ENCODE results near the gene IGFL4. TPM values are rescaled to one million over a fixed set of nuclear protein-coding genes. Genes with fewer than 3 reads are reported as not detected.

The IGFL4 gene
- total RNA-seq, 1 donor from 2014 or later = 2.3 TPM

GRCh38 chr19:46040125-46040524 lies 677 bp downstream of the IGFL4 start:
- Histone ChIP-seq H3K4me3 (ENCODE audit: insufficient read depth, low read depth, low read length) (no peak overlapping the region), H3K79me2 (ENCODE audit: insufficient read depth, low read length) (no peaks in the 10 kb centered on the region), H3K27me3 (ENCODE audit: insufficient read depth, low read length) (peaks cover 17% of the 10 kb centered on the region), H3K4me2 (ENCODE audit: low read length) (no peak overlapping the region), H4K20me1 (ENCODE audit: insufficient read depth, low read length) (no peaks in the 10 kb centered on the region), H3K9me3 (ENCODE audit: insufficient read depth, low read depth, low read length) (peaks cover 30% of the 10 kb centered on the region), H3K27ac (ENCODE audit: low read depth, low read length) (no peak overlapping the region), H3K9ac (ENCODE audit: low read length) (no peak overlapping the region), H3K36me3 (ENCODE audit: insufficient read depth, low read length) (no peaks in the 10 kb centered on the region), H3K4me1 (ENCODE audit: insufficient read depth, low read length) (no peaks in the 10 kb centered on the region), H2AFZ (ENCODE audit: low read depth, low read length) (no peak overlapping the region)
- TF ChIP-seq CTCF (IDR thresholded peaks at IDR 0.05; ENCODE audit: insufficient read depth, low read depth, low read length) = no peak
- TF ChIP-seq EZH2 (IDR thresholded peaks at IDR 0.05; ENCODE audit: insufficient read depth, low read length) = no peak
- peaks cover 34% of the 10 kb centered on the region for H3K36me3 Mint-ChIP-seq (ENCODE audit: low read depth, unreplicated experiment)
- H3K27ac Mint-ChIP-seq (ENCODE audit: unreplicated experiment) = no peak overlapping the region
- H3K27me3 Mint-ChIP-seq (ENCODE audit: low read depth, unreplicated experiment) = peaks cover 15% of the 10 kb centered on the region
- no peak for FAIRE-seq
- H3K9me3 Mint-ChIP-seq (ENCODE audit: unreplicated experiment) = peaks cover 34% of the 10 kb centered on the region
- no peaks in the 10 kb centered on the region for H3K4me1 Mint-ChIP-seq (ENCODE audit: low read depth, unreplicated experiment)
- DNase-seq (ENCODE audit: low read depth) = no peak
- H3K4me3 Mint-ChIP-seq (ENCODE audit: unreplicated experiment) = no peak overlapping the region

GRCh38 chr19:46036744-46037128 lies 4.1 kb downstream of the IGFL4 start:
- no peak for TF ChIP-seq EZH2 (IDR thresholded peaks at IDR 0.05; ENCODE audit: insufficient read depth, low read length)

GRCh38 chr19:46035986-46036743 lies 4.6 kb downstream of the IGFL4 start:
- FAIRE-seq (no peak), DNase-seq (ENCODE audit: low read depth) (no peak)
- Histone ChIP-seq H3K9ac (ENCODE audit: low read length) (no peak overlapping the region), H3K4me3 (ENCODE audit: insufficient read depth, low read depth, low read length) (no peak overlapping the region), H3K4me2 (ENCODE audit: low read length) (no peak overlapping the region), H4K20me1 (ENCODE audit: insufficient read depth, low read length) (no peaks in the 10 kb centered on the region), H3K27me3 (ENCODE audit: insufficient read depth, low read length) (peaks cover 21% of the 10 kb centered on the region), H2AFZ (ENCODE audit: low read depth, low read length) (no peak overlapping the region), H3K4me1 (ENCODE audit: insufficient read depth, low read length) (no peaks in the 10 kb centered on the region), H3K79me2 (ENCODE audit: insufficient read depth, low read length) (no peaks in the 10 kb centered on the region), H3K27ac (ENCODE audit: low read depth, low read length) (no peak overlapping the region), H3K36me3 (ENCODE audit: insufficient read depth, low read length) (no peaks in the 10 kb centered on the region), H3K9me3 (ENCODE audit: insufficient read depth, low read depth, low read length) (peaks cover 4% of the 10 kb centered on the region)
- Mint-ChIP-seq H3K9me3 (ENCODE audit: unreplicated experiment) (peaks cover 7% of the 10 kb centered on the region), H3K27ac (ENCODE audit: unreplicated experiment) (no peak overlapping the region), H3K27me3 (ENCODE audit: low read depth, unreplicated experiment) (peaks cover 12% of the 10 kb centered on the region), H3K4me3 (ENCODE audit: unreplicated experiment) (no peak overlapping the region), H3K36me3 (ENCODE audit: low read depth, unreplicated experiment) (peaks cover 23% of the 10 kb centered on the region), H3K4me1 (ENCODE audit: low read depth, unreplicated experiment) (peaks cover 2% of the 10 kb centered on the region)
- TF ChIP-seq EZH2 (IDR thresholded peaks at IDR 0.05; ENCODE audit: insufficient read depth, low read length) (no peak), CTCF (IDR thresholded peaks at IDR 0.05; ENCODE audit: insufficient read depth, low read depth, low read length) (no peak)

More at GRCh38 chr19:46036744-46037128, 4.1 kb downstream of the IGFL4 start:
- no peak for DNase-seq (ENCODE audit: low read depth)
- FAIRE-seq = no peak
- Mint-ChIP-seq H3K9me3 (ENCODE audit: unreplicated experiment) (peaks cover 9% of the 10 kb centered on the region), H3K27ac (ENCODE audit: unreplicated experiment) (no peak overlapping the region), H3K27me3 (ENCODE audit: low read depth, unreplicated experiment) (peaks cover 12% of the 10 kb centered on the region), H3K36me3 (ENCODE audit: low read depth, unreplicated experiment) (peaks cover 26% of the 10 kb centered on the region), H3K4me1 (ENCODE audit: low read depth, unreplicated experiment) (no peaks in the 10 kb centered on the region), H3K4me3 (ENCODE audit: unreplicated experiment) (no peak overlapping the region)
- Histone ChIP-seq H3K9ac (ENCODE audit: low read length) (no peak overlapping the region), H3K9me3 (ENCODE audit: insufficient read depth, low read depth, low read length) (peaks cover 7% of the 10 kb centered on the region), H3K4me2 (ENCODE audit: low read length) (no peak overlapping the region), H3K79me2 (ENCODE audit: insufficient read depth, low read length) (no peaks in the 10 kb centered on the region), H3K4me3 (ENCODE audit: insufficient read depth, low read depth, low read length) (no peak overlapping the region), H3K27ac (ENCODE audit: low read depth, low read length) (no peak overlapping the region), H3K36me3 (ENCODE audit: insufficient read depth, low read length) (no peaks in the 10 kb centered on the region), H2AFZ (ENCODE audit: low read depth, low read length) (no peak overlapping the region), H3K4me1 (ENCODE audit: insufficient read depth, low read length) (no peaks in the 10 kb centered on the region), H3K27me3 (ENCODE audit: insufficient read depth, low read length) (peaks cover 19% of the 10 kb centered on the region), H4K20me1 (ENCODE audit: insufficient read depth, low read length) (no peaks in the 10 kb centered on the region)

Measured in astrocyte (in vitro differentiated cells and primary cell).